Duodenal mucosa (tissue), 2 donors: ENCODE data around the gene BSDC1.

Experiments
- H3K27ac ChIP-seq: one replicate; pipeline ENCODE4 v1.7.0; 2013; ENCODE audit warnings: low read depth, low read length
- H3K27me3 ChIP-seq, 2 donors: one replicate each; pipeline ENCODE4 v1.7.0; 2013; ENCODE audit warnings: low read length in 2 of 2, control low read depth in 1 of 2; ENCODE audit not compliant: insufficient read depth in 2 of 2, control insufficient read depth in 1 of 2
- H3K36me3 ChIP-seq, 2 donors: one replicate each; pipeline ENCODE4 v1.7.0; 2013; ENCODE audit warnings: low read length in 2 of 2, control low read depth in 1 of 2; ENCODE audit not compliant: insufficient read depth in 2 of 2, control insufficient read depth in 1 of 2
- H3K4me1 ChIP-seq, 2 donors: one replicate each; pipeline ENCODE4 v1.7.0; 2013; ENCODE audit warnings: low read length in 2 of 2, control low read depth in 1 of 2; ENCODE audit not compliant: insufficient read depth in 2 of 2, control insufficient read depth in 1 of 2
- H3K4me3 ChIP-seq, 2 donors: one replicate each; pipeline ENCODE4 v1.7.0; 2013; ENCODE audit warnings: low read length in 2 of 2, low read depth in 1 of 2
- H3K9ac ChIP-seq, 2 donors: one replicate each; pipeline ENCODE4 v1.7.0; 2013; ENCODE audit warnings: low read length in 2 of 2, low read depth in 1 of 2
- H3K9me3 ChIP-seq, 2 donors: one replicate each; pipeline ENCODE4 v1.7.0; 2013; ENCODE audit warnings: low read length in 2 of 2, control low read depth in 1 of 2; ENCODE audit not compliant: control insufficient read depth in 1 of 2

The BSDC1 gene

DNA sequence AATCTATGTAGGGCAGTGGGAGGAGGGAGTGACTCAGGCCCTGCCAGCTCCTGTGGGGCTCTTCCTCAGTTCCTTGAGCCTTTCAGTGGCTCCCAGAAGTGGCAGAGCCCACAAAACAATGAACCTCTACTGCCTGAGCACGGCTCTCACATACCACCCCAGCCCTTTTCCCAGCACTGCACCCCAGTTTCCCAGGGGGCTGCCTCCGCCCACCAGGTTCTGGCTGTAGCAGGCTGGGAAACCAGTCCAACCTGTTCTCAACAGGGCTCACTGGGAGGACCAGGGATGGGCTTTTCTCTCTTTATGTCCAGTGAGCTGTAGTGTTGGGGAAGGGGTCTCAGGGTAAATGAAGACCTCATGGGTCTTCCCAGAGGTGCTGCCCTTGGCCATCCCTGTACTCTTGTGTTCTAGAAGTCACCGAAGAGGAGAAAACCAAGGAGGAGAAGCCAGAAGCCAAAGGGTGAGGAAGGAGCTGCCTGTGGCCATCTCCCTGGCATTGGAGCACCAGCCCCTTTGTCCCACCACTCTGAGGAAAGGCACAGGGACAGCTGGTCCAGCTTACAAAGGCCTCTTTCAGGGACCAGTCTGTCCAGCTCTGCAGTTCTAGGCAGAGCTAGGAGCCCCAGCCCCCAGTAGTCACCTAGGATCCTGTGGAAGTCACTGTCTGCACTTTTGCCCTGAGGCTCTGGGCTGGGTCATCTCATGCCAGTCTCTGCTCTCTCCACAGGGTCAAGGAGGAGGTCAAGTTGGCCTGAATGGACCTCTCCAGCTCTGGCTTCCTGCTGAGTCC is 61.8 kb downstream of the BSDC1 start:
- no peaks in the 10 kb centered on the region for H3K9me3 ChIP-seq
- H3K27me3 ChIP-seq: no peaks in the 10 kb centered on the region
- H3K27ac ChIP-seq: no peak overlapping the region
- no peak overlapping the region for H3K9ac ChIP-seq
- H3K36me3 ChIP-seq: peaks cover 40 to 55% of the 10 kb centered on the region in 2 donors
- H3K4me3 ChIP-seq: no peak overlapping the region
- peaks cover 27 to 33% of the 10 kb centered on the region in 2 donors for H3K4me1 ChIP-seq

DNA sequence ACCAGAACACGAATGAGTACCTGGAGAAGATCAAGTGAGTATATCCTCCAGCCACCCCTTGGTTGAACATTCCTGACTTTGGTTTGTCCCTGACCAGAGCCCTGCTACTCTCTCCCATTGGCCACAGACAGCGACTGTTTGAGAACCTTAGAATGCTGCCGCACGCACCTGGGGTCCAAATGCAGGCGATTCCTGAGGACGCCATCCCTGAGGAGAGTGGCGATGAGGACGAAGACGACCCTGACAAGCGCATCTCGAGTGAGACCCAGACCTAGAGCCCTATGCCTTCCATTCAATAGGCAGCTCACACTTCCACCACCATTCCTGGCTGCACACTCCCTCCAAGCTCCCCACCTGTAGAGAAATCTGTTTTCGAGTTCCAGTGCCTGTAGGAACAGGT is 62.7 kb downstream of the BSDC1 start:
- Histone ChIP-seq H3K4me1 (peaks cover 18 to 27% of the 10 kb centered on the region in 2 donors), H3K27me3 (no peaks in the 10 kb centered on the region), H3K9me3 (no peaks in the 10 kb centered on the region), H3K4me3 (no peak overlapping the region), H3K27ac (no peak overlapping the region), H3K36me3 (peaks cover 48 to 63% of the 10 kb centered on the region in 2 donors), H3K9ac (no peak overlapping the region)

DNA sequence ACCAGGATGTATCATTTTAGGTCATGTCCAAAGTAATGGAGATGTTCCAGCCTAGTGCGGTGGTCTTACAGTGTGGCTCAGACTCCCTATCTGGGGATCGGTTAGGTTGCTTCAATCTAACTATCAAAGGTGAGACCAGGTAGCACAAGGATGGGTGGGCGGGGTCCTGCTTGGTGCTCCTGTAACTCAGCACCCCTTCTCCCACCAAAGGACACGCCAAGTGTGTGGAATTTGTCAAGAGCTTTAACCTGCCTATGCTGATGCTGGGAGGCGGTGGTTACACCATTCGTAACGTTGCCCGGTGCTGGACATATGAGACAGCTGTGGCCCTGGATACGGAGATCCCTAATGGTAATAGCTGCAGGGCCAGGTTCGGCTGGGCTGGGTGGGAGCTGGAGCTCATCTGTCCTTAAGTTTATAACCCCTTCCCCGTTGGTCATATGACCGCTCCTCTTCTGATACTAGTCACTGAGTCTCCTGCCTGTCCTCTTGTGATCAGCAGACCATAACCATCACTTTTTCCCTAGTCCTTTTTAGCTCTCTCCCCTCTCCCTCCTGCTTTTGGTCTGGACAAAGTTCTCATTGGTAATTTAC is 63.6 kb downstream of the BSDC1 start:
- H3K9me3 ChIP-seq: no peaks in the 10 kb centered on the region
- H3K4me1 ChIP-seq: peaks cover 16 to 25% of the 10 kb centered on the region in 2 donors
- H3K36me3 ChIP-seq: peaks cover 48 to 71% of the 10 kb centered on the region in 2 donors
- H3K4me3 ChIP-seq: no peak overlapping the region
- H3K9ac ChIP-seq: no peak overlapping the region
- H3K27me3 ChIP-seq: no peaks in the 10 kb centered on the region
- H3K27ac ChIP-seq: no peak overlapping the region

DNA sequence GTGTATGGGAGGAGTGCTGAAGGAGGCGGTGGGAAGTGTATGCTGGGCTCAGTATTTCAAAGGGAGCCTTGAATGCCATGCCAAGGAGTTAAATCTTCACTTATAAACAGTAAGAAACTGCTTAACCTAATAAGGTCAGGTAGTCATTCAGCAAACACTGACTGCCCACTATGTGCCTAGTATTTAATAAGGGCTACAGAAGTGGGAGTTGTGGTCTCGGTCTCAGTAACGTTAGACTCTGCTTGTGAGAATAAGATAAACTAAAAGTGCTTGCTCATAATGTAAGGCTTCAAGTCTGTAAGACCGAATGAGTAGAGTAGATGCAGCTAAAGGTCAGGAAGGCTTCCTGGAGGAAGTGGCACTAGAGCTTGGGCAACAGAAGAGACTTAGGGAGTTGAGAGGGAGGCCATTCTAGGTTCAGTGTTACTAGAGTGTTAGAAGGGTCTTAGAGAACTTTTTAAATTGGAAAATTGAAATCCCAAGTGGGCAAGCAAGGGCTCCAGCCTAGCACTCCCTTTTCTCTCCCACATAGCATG is 64.2 kb downstream of the BSDC1 start:
- no peaks in the 10 kb centered on the region for H3K9me3 ChIP-seq
- no peak overlapping the region for H3K27ac ChIP-seq
- H3K36me3 ChIP-seq: peaks cover 48 to 77% of the 10 kb centered on the region in 2 donors
- peaks cover 15 to 24% of the 10 kb centered on the region in 2 donors for H3K4me1 ChIP-seq
- no peak overlapping the region for H3K4me3 ChIP-seq
- H3K9ac ChIP-seq: no peak overlapping the region
- H3K27me3 ChIP-seq: no peaks in the 10 kb centered on the region

DNA sequence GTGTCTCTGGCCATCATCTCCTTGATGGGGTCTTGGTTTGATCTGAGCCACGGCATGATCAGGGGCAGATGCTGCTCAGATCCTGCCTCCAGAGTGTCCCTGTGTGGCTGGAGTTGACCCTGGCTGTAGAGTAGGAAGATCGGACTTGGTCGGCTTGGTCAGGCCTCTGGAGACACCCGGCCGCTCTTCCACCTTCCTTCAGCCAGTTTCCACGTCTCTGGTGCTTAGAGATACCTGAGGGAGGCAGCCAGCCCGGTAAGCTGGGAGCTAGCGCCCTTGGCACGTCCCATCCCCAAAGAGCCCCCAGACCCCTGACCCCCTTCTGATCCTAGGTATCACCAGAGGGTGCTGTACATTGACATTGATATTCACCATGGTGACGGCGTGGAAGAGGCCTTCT is 67.0 kb downstream of the BSDC1 start:
- Histone ChIP-seq H3K36me3 (peaks cover 48 to 78% of the 10 kb centered on the region in 2 donors), H3K9ac (no peak overlapping the region), H3K27ac (no peak overlapping the region)

DNA sequence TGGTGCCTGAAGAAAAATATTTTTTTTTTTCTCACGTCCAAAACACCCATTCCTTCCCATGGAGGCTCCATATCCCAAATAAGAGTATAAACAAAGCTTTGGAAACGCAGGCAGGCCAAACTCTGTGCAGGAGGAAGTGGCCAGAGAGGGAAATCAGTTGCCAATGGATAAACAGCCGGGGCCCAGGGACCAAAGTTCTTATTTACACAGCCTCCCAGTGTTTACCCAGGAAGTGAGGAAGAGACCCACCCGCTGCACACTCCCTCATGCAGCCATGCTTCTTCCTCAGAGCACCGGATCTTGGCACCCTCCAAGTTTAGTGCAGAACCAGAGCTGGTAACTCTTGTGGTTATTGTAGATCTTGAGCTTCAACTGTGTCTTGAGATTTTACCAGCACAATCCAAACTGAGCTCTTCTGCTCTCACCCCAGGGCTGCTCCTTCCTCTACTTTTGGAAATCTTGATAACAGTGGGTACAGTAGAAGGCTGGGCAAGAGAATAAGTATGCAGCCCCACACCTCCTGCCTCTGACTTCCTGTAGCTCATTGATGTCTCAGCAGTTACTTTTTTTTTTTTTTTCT is 72.4 kb downstream of the BSDC1 start:
- H3K27me3 ChIP-seq: no peaks in the 10 kb centered on the region
- peak overlapping the region; percentile 6 to 50 for H3K4me3 ChIP-seq
- no peaks in the 10 kb centered on the region for H3K9me3 ChIP-seq
- H3K36me3 ChIP-seq: peaks cover 1 to 51% of the 10 kb centered on the region in 2 donors
- peaks cover 25 to 31% of the 10 kb centered on the region in 2 donors for H3K4me1 ChIP-seq
- H3K9ac ChIP-seq: peak overlapping the region; percentile 36 to 38
- H3K27ac ChIP-seq: peak overlapping the region; percentile 48

More for the DNA sequence above, 67.0 kb downstream of the BSDC1 start:
- Histone ChIP-seq H3K27me3 (no peaks in the 10 kb centered on the region), H3K4me1 (peaks cover 11 to 17% of the 10 kb centered on the region in 2 donors), H3K4me3 (no peak overlapping the region), H3K9me3 (no peaks in the 10 kb centered on the region)

DNA sequence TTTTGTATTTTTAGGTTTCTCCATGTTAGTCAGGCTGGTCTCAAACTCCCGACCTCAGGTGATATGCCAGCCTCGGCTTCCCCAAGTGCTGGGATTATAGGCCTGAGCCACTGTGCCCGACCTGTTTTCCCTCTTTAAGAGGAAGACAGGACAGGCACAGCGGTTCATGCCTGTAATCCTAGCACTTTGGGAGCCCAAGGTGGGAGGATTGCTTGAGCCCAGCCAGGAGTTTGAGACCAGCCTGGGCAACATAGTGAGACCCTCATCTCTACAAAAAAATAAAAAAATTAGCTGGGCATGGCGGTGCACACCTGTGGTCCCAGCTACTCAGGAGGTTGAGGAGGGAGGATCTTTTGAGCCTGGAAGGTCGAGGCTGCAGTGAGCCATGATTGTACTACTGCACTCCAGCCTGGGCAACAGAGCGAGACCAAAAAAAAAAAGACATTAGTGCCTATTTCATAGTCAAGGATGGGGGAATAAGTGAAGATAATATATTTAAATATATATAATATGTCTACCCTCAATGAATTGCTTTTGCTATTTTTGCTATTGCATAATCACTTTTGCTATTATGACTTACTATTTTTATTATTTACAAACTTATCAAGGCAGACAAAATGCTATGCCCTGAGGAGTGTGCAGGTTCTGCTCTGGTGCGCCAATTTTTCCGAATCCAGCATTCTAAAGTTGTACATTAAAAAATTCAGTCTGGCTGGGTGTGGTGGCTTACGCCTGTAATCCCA is 75.9 kb downstream of the BSDC1 start:
- no peak overlapping the region for H3K27ac ChIP-seq
- H3K9me3 ChIP-seq: no peaks in the 10 kb centered on the region
- H3K36me3 ChIP-seq: peaks cover 0 to 37% of the 10 kb centered on the region in 2 donors
- no peaks in the 10 kb centered on the region for H3K27me3 ChIP-seq
- H3K4me3 ChIP-seq: no peak overlapping the region
- H3K4me1 ChIP-seq: peaks cover 20 to 26% of the 10 kb centered on the region in 2 donors
- no peak overlapping the region for H3K9ac ChIP-seq

DNA sequence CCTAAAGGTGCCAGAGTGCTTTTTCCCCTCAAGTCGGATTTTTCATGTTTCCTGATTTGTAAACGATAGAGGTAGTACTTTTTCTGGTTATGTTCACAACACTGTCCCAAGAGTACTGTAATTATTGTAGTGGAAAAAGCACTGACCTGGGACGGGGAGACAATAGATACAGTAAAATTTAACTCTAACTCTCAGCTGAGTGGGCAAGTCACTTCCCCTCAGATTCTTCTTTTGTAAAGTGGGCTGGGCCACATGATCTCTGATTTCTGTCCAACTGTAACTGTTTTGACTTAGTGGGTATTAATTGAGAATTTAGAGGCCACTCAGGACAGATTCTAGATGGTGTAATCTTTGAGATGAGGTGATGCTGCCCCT is 77.4 kb downstream of the BSDC1 start:
- H3K4me3 ChIP-seq: no peak overlapping the region
- H3K27ac ChIP-seq: no peak overlapping the region
- no peaks in the 10 kb centered on the region for H3K9me3 ChIP-seq
- no peak overlapping the region for H3K9ac ChIP-seq
- no peaks in the 10 kb centered on the region for H3K27me3 ChIP-seq
- peaks cover 12 to 17% of the 10 kb centered on the region in 2 donors for H3K4me1 ChIP-seq
- H3K36me3 ChIP-seq: peaks cover 0 to 37% of the 10 kb centered on the region in 2 donors
